Thymus (tissue), 11 donors: ENCODE results near the gene COMMD1. TPM values are rescaled to one million over a fixed set of nuclear protein-coding genes. Genes with fewer than 3 reads are reported as not detected.
"Not testable (repeated sequence)": the region's sequence is repeated elsewhere in the genome, so short reads cannot be mapped to it uniquely, and the experiment has no call there.

Experiments used
- DNase-seq, 9 donors: peaks; one replicate each; pipeline ENCODE4 v3.0.0-alpha.2; 2013; ENCODE audit warnings: low spot score in 9 of 9, low read depth in 6 of 9, missing footprints in 1 of 9
- H3K27ac ChIP-seq, 2 donors: one replicate each; pipeline ENCODE4 v1.5.1; 2013; ENCODE audit warnings: control low read depth in 1 of 2, low read depth in 1 of 2, low read length in 1 of 2, mild to moderate bottlenecking in 1 of 2, moderate library complexity in 1 of 2
- H3K27me3 ChIP-seq, 2 donors: one replicate each; pipeline ENCODE4 v1.5.1; 2013; ENCODE audit warnings: low read length in 1 of 2; ENCODE audit not compliant: control insufficient read depth in 2 of 2, insufficient read depth in 1 of 2
- H3K36me3 ChIP-seq, 2 donors: one replicate each; pipeline ENCODE4 v1.5.1; 2013; ENCODE audit warnings: low read length in 1 of 2, mild to moderate bottlenecking in 1 of 2, moderate library complexity in 1 of 2; ENCODE audit not compliant: control insufficient read depth in 2 of 2, insufficient read depth in 2 of 2
- H3K4me1 ChIP-seq, 2 donors: one replicate each; pipeline ENCODE4 v1.5.1; 2013; ENCODE audit warnings: low read length in 2 of 2; ENCODE audit not compliant: control insufficient read depth in 2 of 2, insufficient read depth in 2 of 2
- H3K4me3 ChIP-seq, 2 donors: one replicate each; pipeline ENCODE4 v1.5.1; 2013; ENCODE audit warnings: low read length in 2 of 2, control low read depth in 1 of 2, mild to moderate bottlenecking in 1 of 2
- H3K9me3 ChIP-seq, 2 donors: one replicate each; pipeline ENCODE4 v1.5.1; 2013; ENCODE audit warnings: low read length in 1 of 2, mild to moderate bottlenecking in 1 of 2; ENCODE audit not compliant: control insufficient read depth in 2 of 2, insufficient read depth in 1 of 2
- WGBS: extraction: QIAGEN DNeasy Blood & Tissue Kit; methylation state at CpG from one replicate; pipeline ENCODE4 v1.1.7; 2013; 5-methylcytosine and 5-hydroxymethylcytosine counted together
- polyA plus RNA-seq: library from polyadenylated mRNA; stranded (reverse); fragments of 200-250 nt; gene quantifications from one replicate; pipeline ENCODE4 v1.2.3, GENCODE V29; 2013
- total RNA-seq: library from RNA; stranded (reverse); fragments of 120-200 nt; gene quantifications from one replicate; pipeline ENCODE4 v1.2.4, GENCODE V29; 2013
- donor health status: healthy.

The COMMD1 gene
- total and polyA plus RNA-seq, 2 donors: 39.9 to 45.1 TPM

DNA sequence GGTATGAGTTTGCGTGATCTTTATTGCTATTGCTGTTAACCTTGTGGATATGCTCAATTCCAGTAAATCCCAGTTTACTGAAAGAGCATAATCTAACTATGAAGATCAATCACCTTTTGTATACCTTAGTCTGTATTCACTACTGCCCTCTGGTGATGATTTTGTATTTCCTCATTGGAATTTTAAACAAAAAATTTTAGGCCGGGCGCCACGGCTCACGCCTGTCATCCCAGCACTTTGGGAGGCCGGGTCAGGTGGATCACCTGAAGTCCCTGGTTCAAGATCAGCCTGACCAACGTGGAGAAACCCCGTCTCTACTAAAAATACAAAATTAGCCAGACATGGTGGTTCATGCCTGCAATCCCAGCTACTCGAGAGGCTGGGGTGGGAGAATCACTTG, 5.1 kb downstream of the COMMD1 start:
- no peaks in the 10 kb centered on the region for H3K27me3 ChIP-seq
- peaks cover 0 to 2% of the 10 kb centered on the region in 2 donors for H3K4me1 ChIP-seq
- WGBS: 94% methylated on average over 9 of the region's 9 CpGs
- no peak overlapping the region for H3K27ac ChIP-seq
- DNase-seq: no peak
- no peak overlapping the region for H3K4me3 ChIP-seq
- no peaks in the 10 kb centered on the region for H3K36me3 ChIP-seq
- peaks cover 0 to 2% of the 10 kb centered on the region in 2 donors for H3K9me3 ChIP-seq

DNA sequence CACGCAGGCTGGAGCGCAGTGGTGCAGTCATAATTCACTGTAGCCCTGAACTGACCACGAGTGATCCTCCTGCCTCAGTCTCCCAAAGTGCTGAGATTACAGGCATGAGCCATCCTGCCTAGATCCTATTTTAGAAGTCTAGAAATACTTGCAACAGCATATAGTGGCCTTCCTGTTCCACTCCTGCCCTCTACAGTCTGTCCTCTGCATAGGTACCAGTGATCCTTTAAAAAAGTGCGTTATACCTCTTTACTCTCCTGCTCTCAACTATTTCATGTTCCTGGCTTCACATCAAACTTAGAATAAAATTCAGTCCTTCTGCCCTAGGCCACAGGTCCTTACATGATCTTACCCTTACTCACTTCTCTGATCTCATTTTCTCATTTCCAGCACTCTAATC, 6.0 kb downstream of the COMMD1 start:
- no peaks in the 10 kb centered on the region for H3K36me3 ChIP-seq
- H3K9me3 ChIP-seq: no peaks in the 10 kb centered on the region
- H3K4me3 ChIP-seq: no peak overlapping the region
- H3K27ac ChIP-seq: no peak overlapping the region
- no peaks in the 10 kb centered on the region for H3K27me3 ChIP-seq
- H3K4me1 ChIP-seq: no peaks in the 10 kb centered on the region
- WGBS: 95% methylated on average over 4 of the region's 4 CpGs
- DNase-seq: no peak

DNA sequence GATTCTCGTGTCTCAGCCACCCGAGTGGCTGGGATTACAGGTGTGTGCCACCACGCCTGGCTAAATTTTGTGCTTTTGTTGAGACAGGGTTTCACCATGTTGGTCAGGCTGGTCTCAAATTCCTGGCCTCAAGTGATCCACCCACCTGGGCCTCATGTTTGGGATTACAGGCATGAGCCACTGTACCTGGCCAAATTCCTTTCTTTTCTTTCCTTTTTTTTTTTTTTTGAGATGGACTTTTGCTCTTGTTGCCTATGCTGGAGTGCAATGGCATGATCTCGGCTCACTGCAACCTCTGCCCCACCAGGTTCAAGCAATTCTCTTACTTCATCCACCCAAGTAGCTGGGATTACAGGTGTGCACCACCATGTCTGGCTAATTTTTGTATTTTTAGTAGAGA, 9.3 kb downstream of the COMMD1 start:
- H3K27me3 ChIP-seq, H3K4me1 ChIP-seq, DNase-seq, H3K27ac ChIP-seq, H3K4me3 ChIP-seq, H3K9me3 ChIP-seq, H3K36me3 ChIP-seq: not testable (repeated sequence)
- WGBS: 98% methylated on average over 4 of the region's 4 CpGs

DNA sequence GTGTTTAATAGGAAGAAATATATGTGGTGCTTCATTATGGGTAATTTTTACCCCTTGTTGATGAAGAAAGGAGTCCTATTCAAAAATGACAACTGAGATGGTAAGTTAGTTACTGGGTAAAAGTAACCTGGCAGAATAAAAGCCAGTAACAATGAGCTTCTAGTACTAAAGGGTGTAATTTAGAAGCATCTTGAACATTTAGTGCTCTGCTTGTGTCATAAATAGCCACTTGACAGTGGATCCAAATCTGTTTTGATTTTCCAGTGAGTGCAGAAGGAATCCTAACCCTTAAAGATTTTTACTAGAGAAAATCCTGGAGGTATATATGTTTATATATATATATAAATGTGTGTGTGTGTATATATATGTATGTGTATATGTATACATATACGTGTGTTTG, 15.1 kb downstream of the COMMD1 start:
- no peaks in the 10 kb centered on the region for H3K27me3 ChIP-seq
- no peak overlapping the region for H3K27ac ChIP-seq
- 97% methylated on average over 1 of the region's 1 CpG for WGBS
- no peaks in the 10 kb centered on the region for H3K36me3 ChIP-seq
- H3K4me1 ChIP-seq: no peaks in the 10 kb centered on the region
- DNase-seq: no peak
- no peaks in the 10 kb centered on the region for H3K9me3 ChIP-seq
- H3K4me3 ChIP-seq: no peak overlapping the region

DNA sequence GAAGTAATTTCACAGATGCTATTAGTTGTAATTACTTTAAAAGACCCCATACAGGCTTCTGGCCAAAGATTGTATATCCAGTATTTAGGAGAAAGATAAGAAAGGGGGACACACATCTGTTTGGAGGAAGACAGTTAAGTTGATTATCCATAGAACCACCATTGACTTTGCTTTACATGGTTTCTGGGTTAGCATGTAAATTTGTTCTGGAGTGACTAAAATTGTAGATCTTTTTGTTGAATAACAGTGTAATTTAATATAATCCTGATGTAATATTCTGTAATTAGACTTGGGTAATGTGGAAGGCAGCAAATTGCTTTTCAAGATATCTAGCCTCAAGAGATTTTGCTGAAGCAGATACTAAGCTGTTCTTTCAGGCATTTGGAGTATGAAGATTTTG, 17.2 kb downstream of the COMMD1 start:
- no peak overlapping the region for H3K4me3 ChIP-seq
- H3K27ac ChIP-seq: no peak overlapping the region
- no peaks in the 10 kb centered on the region for H3K4me1 ChIP-seq
- H3K27me3 ChIP-seq: no peaks in the 10 kb centered on the region
- DNase-seq: no peak
- no peaks in the 10 kb centered on the region for H3K9me3 ChIP-seq
- H3K36me3 ChIP-seq: no peaks in the 10 kb centered on the region

DNA sequence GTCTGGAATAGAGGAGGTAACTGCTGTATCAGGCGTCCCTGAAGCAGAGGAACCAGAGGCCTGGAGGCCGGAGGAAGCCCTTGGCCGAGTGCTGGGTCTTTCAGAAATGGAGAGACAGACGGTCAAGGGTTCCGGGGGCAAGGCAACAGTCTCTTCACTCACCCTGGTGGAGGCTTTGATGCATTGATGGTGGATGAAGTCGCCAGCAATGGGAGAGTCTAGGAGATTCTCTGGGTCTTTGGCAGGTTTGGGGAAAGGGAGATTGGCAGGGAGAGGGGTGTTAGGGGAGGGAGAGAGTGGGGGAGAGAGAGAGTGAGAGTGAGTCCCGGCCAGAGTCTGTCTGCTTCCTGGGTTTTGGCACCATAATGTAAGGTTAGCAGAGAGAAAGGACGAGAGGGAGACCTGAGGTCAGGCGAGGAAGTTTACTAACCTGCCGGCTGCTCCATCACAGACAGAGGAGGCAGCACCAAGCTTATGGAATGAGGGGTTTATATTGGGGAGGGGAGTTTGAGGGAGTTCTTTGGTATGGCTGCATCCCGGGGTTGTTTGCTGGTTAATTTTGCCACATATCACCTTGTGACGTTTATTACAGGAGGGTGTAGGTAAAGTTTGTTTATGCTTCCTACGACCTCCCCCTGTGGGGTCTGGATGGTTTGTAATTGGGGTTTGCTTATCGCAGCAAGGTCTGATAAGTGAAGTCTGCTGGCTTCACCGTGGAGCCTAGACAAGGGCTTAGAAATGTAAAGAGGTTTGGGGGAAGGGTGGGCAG, 19.6 kb downstream of the COMMD1 start:
- H3K4me1 ChIP-seq: no peaks in the 10 kb centered on the region
- H3K27me3 ChIP-seq: no peaks in the 10 kb centered on the region
- no peaks in the 10 kb centered on the region for H3K36me3 ChIP-seq
- no peak overlapping the region for H3K27ac ChIP-seq
- DNase-seq: no peak
- H3K9me3 ChIP-seq: no peaks in the 10 kb centered on the region
- WGBS: 96% methylated on average over 15 of the region's 15 CpGs
- H3K4me3 ChIP-seq: no peak overlapping the region

DNA sequence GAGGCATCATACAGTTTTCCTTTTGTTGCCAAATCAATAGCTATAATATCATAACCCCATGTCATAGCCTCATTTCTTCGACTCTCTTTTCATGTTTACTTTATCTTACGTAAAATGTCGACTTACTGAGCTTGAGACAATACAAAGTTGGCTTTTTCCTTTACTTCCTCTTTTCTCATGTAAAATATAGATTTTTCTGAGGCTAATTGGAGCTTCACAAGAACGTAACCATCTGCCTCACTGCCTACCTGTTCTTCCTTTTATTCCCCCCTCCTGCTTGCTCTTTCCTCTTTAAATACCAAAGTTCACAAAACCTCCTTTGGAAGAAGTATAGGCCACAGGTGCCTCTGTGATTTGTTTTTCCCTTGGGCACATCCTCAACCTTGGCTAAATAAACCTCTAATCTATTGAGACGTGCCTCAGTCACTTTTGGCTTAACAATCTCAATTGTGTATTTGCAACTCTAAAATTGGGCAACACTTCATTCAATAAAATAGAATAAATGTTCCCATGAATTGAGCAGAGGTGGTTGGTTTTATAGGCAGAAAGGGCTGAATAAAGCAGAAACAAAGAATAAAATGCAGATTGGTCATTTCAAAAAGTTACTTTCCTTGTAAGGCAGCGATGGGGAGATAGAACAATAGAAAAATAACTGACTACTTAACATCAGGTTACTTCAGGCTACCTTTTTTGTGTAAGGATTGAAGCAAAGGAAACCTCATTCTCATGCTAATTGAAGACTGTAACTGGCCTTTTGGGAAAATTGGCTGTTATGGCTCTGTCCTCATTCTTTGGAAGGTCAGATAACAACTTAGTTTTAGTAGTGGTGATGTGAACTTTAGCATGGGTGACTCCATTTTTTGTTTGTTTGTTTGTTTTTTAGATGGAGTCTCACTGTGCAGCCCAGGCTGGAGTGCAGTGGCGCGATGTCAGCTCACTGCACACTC, 21.3 kb downstream of the COMMD1 start:
- Histone ChIP-seq H3K27ac (no peak overlapping the region), H3K4me3 (no peak overlapping the region), H3K9me3 (no peaks in the 10 kb centered on the region), H3K27me3 (no peaks in the 10 kb centered on the region), H3K36me3 (no peaks in the 10 kb centered on the region), H3K4me1 (no peaks in the 10 kb centered on the region)
- no peak for DNase-seq
- 75% methylated on average over 8 of the region's 8 CpGs for WGBS

DNA sequence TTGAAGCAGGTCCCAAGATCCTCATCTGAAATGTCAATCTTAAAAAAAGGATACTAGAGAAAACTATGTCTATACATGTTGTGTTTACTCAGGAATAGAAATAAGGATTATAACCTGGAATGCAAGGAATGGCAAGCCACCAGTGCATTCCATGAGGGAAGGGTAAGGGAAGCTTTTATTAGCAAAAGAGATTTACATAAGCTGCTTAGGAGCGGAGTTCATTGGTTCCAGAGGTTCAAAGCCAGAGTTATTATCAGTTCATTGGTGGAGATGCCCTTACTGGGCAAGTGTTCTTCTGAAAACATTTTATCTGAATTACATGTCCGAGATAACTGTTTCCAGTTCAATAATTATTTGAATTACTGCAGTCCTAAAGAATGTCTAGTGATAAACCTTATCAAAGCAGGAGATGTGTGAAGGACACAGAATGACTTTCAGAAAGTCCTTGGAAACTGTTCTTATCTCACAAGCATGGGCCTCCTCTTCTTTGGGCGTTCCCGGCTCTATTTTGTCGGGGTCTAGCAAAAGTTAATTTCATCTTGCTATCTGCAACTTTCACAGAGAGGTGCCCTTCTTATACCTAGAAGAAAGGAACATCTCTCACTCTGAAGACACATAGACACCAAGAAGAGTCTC, 23.5 kb downstream of the COMMD1 start:
- Histone ChIP-seq H3K4me3 (no peak overlapping the region), H3K36me3 (no peaks in the 10 kb centered on the region), H3K27ac (no peak overlapping the region), H3K27me3 (no peaks in the 10 kb centered on the region), H3K9me3 (peaks cover 0 to 7% of the 10 kb centered on the region in 2 donors), H3K4me1 (no peaks in the 10 kb centered on the region)
- 97% methylated on average over 5 of the region's 5 CpGs for WGBS
- DNase-seq: no peak

DNA sequence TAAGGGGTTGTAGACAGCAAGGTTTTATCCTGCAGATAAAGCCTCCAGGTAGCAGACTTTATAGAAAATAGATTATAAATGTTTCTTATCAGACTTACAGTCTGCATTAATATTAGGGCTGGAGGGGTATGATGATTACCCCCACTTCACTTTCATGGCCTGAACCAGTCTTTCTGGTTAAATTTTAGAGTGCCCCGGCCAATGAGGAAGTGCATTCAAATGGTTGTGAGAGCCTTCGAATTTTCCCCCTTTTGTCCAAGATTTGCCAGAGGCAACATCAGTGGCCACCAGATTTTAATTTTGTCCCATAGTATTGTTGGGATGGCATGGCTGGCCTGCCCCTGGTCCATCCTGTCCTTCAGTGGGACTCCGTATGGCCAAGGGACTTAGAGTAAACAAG, 31.6 kb downstream of the COMMD1 start:
- Histone ChIP-seq H3K4me3 (no peak overlapping the region), H3K27me3 (no peaks in the 10 kb centered on the region), H3K27ac (no peak overlapping the region), H3K36me3 (peaks cover 0 to 4% of the 10 kb centered on the region in 2 donors), H3K9me3 (peaks cover 0 to 7% of the 10 kb centered on the region in 2 donors), H3K4me1 (no peaks in the 10 kb centered on the region)
- no peak for DNase-seq
- 95% methylated on average over 3 of the region's 3 CpGs for WGBS
